GM18868 (cell line): Measurements from ENCODE around the gene RCN1.
A peak's percentile ranks its signal among the peaks of the same experiment; 100 is the strongest.

Experiments used
- ATAC-seq: cut with Tn5 transposase; IDR thresholded peaks from one replicate; pipeline ENCODE4 v1.9.1; 2021; ENCODE audit warnings: mild to moderate bottlenecking, moderate library complexity; ENCODE audit not compliant: unreplicated experiment

RCN1 gene

GRCh38 chr11:32151027-32151426 is 60.2 kb downstream of the RCN1 start:
- ATAC-seq: no peak

DNA sequence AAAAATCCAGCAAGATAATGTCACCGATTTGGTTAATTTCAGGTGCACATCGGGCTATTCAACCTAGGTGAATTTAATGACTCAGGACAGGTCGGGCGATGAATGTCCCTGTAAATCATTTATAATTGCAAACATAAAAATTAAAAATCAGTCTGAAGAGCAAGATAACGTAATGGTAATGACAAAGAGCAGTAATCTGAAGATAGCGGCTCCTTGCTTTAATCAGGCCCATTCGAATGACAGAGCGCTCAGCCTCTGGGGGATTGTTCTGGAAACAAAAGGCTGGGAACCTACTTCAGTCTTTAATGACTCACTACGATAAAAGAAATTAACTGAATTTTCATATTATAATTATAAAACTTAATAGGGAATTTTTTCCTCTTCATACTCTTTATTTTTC is 61.3 kb downstream of the RCN1 start:
- ATAC-seq: no peak

DNA sequence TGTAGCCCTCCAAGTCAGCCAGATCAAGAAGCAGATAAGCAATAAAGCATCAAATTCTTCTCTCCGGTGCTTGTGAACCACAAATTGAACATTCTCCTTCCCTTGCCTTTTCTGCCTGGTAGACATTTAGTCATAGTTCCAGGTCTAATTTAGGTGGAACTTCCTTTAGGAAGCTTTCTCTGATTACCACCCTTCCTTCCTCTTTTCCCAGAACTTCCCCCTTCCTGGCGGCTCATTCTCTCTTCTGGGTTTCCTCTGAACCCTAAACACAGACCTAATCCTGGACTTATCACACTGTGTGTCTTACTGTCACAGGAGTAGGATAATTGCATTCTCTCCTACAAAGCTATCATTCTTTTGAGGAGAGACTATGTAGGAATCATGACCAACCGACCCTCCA is 61.9 kb downstream of the RCN1 start:
- no peak for ATAC-seq

DNA sequence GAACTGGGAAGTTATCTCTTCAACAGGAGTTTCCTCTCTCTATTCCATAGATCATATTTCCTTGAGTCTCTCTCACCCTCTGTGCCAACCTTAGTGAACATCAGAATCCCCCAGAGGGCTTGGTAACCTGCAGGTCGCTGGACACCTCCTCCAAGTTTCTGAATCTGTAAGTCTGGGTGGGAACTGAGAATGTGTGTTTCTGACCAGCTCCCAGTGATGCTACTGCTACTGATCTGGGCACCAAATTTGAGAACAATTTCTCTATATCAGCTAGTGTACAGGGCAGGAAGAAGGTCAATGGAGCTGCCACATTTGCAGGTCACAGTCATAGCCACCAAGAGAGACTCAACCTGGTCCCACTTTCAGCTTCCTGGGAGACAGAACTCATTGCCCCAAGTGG is 62.9 kb downstream of the RCN1 start:
- peak; percentile 50 for ATAC-seq

GRCh38 chr11:32154275-32154674 is 63.4 kb downstream of the RCN1 start:
- peak; percentile 71 for ATAC-seq
